ENCODE data around the gene BTN1A1.

- TF ChIP-seq TAF1 (IDR thresholded peaks at IDR 0.05; ENCODE audit: low read depth, low read length) = no peak
- TF ChIP-seq POLR2A (IDR thresholded peaks at IDR 0.05; ENCODE audit: low read depth, low read length) = no peak
- no peak for TF ChIP-seq POLR2AphosphoS5 (IDR thresholded peaks at IDR 0.05; ENCODE audit: low read depth, low read length)
- no peak for TF ChIP-seq SPI1 (IDR thresholded peaks at IDR 0.05; ENCODE audit: low read depth, low read length)
- no peak for TF ChIP-seq PAX5 (IDR thresholded peaks at IDR 0.05; ENCODE audit: insufficient read depth, low read length, severe bottlenecking)
- no peak for TF ChIP-seq POU2F2 (IDR thresholded peaks at IDR 0.05; ENCODE audit: low read depth, low read length)
Measured at GRCh38 chr6:26554697-26555504, 54.8 kb downstream of the BTN1A1 start.
